DOHH2 (cell line): ENCODE measurements around the gene CACNG1.

Source experiments
- H3F3A ChIP-seq: fragments of 200-600 bp; sonication (generic), shearing (Covaris generic); 2 replicates; pipeline ENCODE4 v1.6.0; 2016; ENCODE audit warnings: antibody characterized with exemption, mild to moderate bottlenecking; ENCODE audit not compliant: control insufficient read depth, insufficient read depth
- H3K27ac ChIP-seq: fragments of 200-600 bp; sonication (generic); 2 replicates; pipeline ENCODE4 v1.5.1; 2014; ENCODE audit warnings: low read depth, mild to moderate bottlenecking, low read length, moderate library complexity
- H3K27me3 ChIP-seq: fragments of 200-600 bp; sonication (generic); 2 replicates; pipeline ENCODE4 v1.6.1; 2014; ENCODE audit warnings: mild to moderate bottlenecking, low read length, mixed read lengths; ENCODE audit not compliant: control insufficient read depth
- H3K36me3 ChIP-seq: fragments of 200-600 bp; sonication (generic); 2 replicates; pipeline ENCODE4 v1.6.1; 2014; ENCODE audit warnings: mild to moderate bottlenecking, low read length, moderate library complexity, mixed read lengths; ENCODE audit not compliant: control insufficient read depth
- H3K4me1 ChIP-seq: fragments of 200-600 bp; sonication (generic); 2 replicates; pipeline ENCODE4 v1.6.1; 2014; ENCODE audit warnings: mild to moderate bottlenecking, low read length, mixed read lengths; ENCODE audit not compliant: control insufficient read depth
- H3K4me2 ChIP-seq: fragments of 200-600 bp; sonication (generic); 2 replicates; pipeline ENCODE4 v1.6.0; 2014; ENCODE audit warnings: mild to moderate bottlenecking, low read length, moderate library complexity
- H3K4me3 ChIP-seq: fragments of 200-600 bp; sonication (generic); 2 replicates; pipeline ENCODE4 v1.5.1; 2014; ENCODE audit warnings: mild to moderate bottlenecking, low read length, mixed read lengths
- H3K79me2 ChIP-seq: fragments of 200-600 bp; sonication (generic); 2 replicates; pipeline ENCODE4 v1.6.1; 2014; ENCODE audit warnings: mild to moderate bottlenecking, low read length, mixed read lengths; ENCODE audit not compliant: control insufficient read depth
- H3K9me2 ChIP-seq: fragments of 200-600 bp; sonication (generic); replicated peaks from 2 replicates; pipeline ENCODE4 v1.6.1; 2014; ENCODE audit warnings: mild to moderate bottlenecking, low read length, mixed read lengths; ENCODE audit not compliant: control insufficient read depth
- H3K9me3 ChIP-seq: fragments of 200-600 bp; sonication (generic); 2 replicates; pipeline ENCODE4 v1.6.1; 2014; ENCODE audit warnings: antibody characterized with exemption, low read length, mixed read lengths; ENCODE audit not compliant: control insufficient read depth, insufficient read depth
- H4K20me1 ChIP-seq: fragments of 200-600 bp; sonication (generic); 2 replicates; pipeline ENCODE4 v1.6.0; 2014; ENCODE audit warnings: low read depth, mild to moderate bottlenecking, antibody characterized with exemption, low read length, moderate library complexity; ENCODE audit not compliant: control insufficient read depth, insufficient read depth
- EZH2phosphoT487 ChIP-seq: fragments of 200-600 bp; sonication (generic); IDR thresholded peaks from 2 replicates; pipeline ENCODE4 v1.6.1; 2017; ENCODE audit warnings: borderline replicate concordance, mild to moderate bottlenecking, antibody characterized with exemption, low read length, moderate library complexity, mixed read lengths
- TF ChIP-seq, protein P1 (sequence below): fragments of 200-600 bp; sonication (generic); IDR thresholded peaks from one replicate; pipeline ENCODE4 v1.5.1; 2014; ENCODE audit warnings: antibody characterized with exemption, mild to moderate bottlenecking, low read depth, low read length; ENCODE audit not compliant: poor library complexity, severe bottlenecking

The CACNG1 gene

DNA sequence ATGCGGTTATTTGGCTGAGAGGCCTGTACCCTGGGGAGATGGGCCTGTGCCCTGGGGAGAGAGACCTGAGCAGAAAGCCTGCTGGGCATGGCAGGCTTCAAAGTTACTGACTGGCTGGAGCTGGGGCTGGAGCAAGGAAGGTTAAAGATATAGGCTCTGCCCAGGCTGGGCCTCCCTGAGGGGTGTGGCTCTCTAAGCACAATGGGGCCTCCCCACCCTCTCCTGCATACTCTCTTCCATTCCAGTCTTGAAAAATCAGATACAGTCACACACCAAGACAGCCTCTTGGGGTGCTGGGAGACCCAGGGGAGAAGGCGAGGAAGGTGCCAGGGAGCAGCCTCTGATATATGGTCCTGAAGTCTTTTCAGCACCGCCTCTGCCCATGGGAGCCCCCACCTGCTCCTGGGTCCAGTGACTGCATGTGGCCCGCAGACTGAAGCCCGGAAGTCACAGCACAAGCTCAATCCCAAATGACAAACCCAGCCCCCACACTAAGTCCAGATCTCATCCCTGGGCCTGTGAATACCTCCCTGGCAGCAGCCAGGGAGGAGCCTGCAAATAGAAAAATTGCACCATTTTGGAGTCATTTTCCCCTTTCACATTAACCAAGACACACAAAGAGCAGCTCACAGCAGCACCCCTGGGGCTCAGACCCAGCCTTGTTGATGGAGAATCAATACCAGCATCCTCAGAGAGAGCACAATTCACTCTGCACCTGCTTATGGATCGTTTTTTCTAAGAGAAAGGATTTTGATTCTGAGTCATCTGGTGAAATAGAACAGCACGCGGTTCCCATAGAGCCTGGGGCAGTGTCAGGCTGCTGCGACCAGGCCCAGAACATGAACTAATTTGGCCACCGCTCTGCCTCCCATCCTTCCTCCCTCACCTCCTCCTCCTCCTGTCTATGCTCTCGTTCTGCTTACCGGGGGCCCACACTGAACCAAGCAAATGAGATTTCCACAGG, 25.6 kb upstream of the CACNG1 start:
- no peaks in the 10 kb centered on the region for H3K79me2 ChIP-seq
- no peaks in the 10 kb centered on the region for H3K9me2 ChIP-seq
- H3K9me3 ChIP-seq = no peaks in the 10 kb centered on the region
- H3F3A ChIP-seq = no peaks in the 10 kb centered on the region
- no peak overlapping the region for H3K4me3 ChIP-seq
- no peak overlapping the region for H3K4me2 ChIP-seq
- no peaks in the 10 kb centered on the region for H3K27me3 ChIP-seq
- TF ChIP-seq EZH2phosphoT487 = no peak
- TF ChIP-seq, protein P1, sequence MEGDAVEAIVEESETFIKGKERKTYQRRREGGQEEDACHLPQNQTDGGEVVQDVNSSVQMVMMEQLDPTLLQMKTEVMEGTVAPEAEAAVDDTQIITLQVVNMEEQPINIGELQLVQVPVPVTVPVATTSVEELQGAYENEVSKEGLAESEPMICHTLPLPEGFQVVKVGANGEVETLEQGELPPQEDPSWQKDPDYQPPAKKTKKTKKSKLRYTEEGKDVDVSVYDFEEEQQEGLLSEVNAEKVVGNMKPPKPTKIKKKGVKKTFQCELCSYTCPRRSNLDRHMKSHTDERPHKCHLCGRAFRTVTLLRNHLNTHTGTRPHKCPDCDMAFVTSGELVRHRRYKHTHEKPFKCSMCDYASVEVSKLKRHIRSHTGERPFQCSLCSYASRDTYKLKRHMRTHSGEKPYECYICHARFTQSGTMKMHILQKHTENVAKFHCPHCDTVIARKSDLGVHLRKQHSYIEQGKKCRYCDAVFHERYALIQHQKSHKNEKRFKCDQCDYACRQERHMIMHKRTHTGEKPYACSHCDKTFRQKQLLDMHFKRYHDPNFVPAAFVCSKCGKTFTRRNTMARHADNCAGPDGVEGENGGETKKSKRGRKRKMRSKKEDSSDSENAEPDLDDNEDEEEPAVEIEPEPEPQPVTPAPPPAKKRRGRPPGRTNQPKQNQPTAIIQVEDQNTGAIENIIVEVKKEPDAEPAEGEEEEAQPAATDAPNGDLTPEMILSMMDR = no peak
- H3K27ac ChIP-seq = no peak overlapping the region
- no peaks in the 10 kb centered on the region for H3K4me1 ChIP-seq
- no peaks in the 10 kb centered on the region for H4K20me1 ChIP-seq
- H3K36me3 ChIP-seq = no peaks in the 10 kb centered on the region

DNA sequence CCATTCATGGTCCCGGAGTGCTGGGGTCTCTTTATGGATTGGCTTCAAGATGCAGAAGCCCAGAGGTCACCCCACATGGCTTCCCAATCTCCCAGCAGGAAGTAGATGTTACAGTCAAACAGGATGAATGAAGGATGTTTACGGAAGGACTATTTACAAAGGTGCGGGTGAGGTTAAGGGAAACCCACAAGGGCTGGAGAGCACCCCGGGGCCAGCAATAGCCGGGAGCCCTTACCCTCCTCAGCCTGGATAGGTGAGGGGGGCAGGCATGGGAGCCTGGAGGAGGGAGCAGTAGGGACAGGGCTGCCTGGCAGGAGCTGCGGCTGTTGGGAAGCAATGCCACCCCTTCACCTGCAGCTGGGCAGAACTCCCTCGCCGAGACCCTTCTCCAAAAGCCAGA, 24.5 kb upstream of the CACNG1 start:
- H3K27ac ChIP-seq = no peak overlapping the region
- H3F3A ChIP-seq = no peaks in the 10 kb centered on the region
- H3K9me2 ChIP-seq = no peaks in the 10 kb centered on the region
- H3K79me2 ChIP-seq = no peaks in the 10 kb centered on the region
- H3K4me3 ChIP-seq = no peak overlapping the region
- H3K4me1 ChIP-seq = no peaks in the 10 kb centered on the region
- H3K9me3 ChIP-seq = no peaks in the 10 kb centered on the region
- no peaks in the 10 kb centered on the region for H4K20me1 ChIP-seq
- no peaks in the 10 kb centered on the region for H3K27me3 ChIP-seq
- H3K4me2 ChIP-seq = no peak overlapping the region
- no peak for TF ChIP-seq EZH2phosphoT487
- TF ChIP-seq, protein P1 = no peak
- no peaks in the 10 kb centered on the region for H3K36me3 ChIP-seq

DNA sequence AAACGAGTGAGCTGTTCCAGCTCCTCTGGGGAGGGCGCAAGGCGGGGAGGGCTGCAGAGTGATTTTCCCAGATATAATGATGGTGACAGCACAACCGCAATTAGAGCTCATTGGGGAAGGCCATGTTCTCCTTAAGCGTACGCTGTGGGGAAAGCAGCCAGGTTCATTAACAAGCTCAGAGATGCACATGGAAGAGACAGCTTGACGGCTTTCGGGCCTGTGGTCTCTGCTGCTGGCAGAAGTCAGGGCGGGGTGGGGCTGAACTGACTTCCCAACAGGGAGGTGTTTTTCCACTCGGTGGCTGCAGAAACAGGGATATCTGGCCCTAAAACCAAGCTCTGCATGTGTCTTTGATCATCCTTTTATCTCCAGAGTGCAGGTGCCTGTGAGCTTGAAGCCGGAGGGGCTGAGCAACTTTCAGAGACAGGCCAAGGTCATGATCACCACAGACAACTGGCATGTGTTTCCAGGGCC, 24.0 kb upstream of the CACNG1 start:
- H3K79me2 ChIP-seq = no peaks in the 10 kb centered on the region
- no peak for TF ChIP-seq EZH2phosphoT487
- TF ChIP-seq, protein P1 = no peak
- H3K4me3 ChIP-seq = no peak overlapping the region
- no peaks in the 10 kb centered on the region for H3K9me2 ChIP-seq
- H3K9me3 ChIP-seq = no peaks in the 10 kb centered on the region
- H3K4me2 ChIP-seq = no peak overlapping the region
- H3K27ac ChIP-seq = no peak overlapping the region
- H4K20me1 ChIP-seq = no peaks in the 10 kb centered on the region
- no peaks in the 10 kb centered on the region for H3K36me3 ChIP-seq
- no peaks in the 10 kb centered on the region for H3F3A ChIP-seq
- H3K4me1 ChIP-seq = no peaks in the 10 kb centered on the region
- no peaks in the 10 kb centered on the region for H3K27me3 ChIP-seq
